ENCODE measurements around the gene FER1L5. TPM values are rescaled to one million over a fixed set of nuclear protein-coding genes. Genes with fewer than 3 reads are reported as not detected.

FER1L5 gene
- total and polyA plus RNA-seq, 2 donors (not counting 3 experiments of a cell fraction or from before 2014, with no cell fraction given), result not detected

DNA sequence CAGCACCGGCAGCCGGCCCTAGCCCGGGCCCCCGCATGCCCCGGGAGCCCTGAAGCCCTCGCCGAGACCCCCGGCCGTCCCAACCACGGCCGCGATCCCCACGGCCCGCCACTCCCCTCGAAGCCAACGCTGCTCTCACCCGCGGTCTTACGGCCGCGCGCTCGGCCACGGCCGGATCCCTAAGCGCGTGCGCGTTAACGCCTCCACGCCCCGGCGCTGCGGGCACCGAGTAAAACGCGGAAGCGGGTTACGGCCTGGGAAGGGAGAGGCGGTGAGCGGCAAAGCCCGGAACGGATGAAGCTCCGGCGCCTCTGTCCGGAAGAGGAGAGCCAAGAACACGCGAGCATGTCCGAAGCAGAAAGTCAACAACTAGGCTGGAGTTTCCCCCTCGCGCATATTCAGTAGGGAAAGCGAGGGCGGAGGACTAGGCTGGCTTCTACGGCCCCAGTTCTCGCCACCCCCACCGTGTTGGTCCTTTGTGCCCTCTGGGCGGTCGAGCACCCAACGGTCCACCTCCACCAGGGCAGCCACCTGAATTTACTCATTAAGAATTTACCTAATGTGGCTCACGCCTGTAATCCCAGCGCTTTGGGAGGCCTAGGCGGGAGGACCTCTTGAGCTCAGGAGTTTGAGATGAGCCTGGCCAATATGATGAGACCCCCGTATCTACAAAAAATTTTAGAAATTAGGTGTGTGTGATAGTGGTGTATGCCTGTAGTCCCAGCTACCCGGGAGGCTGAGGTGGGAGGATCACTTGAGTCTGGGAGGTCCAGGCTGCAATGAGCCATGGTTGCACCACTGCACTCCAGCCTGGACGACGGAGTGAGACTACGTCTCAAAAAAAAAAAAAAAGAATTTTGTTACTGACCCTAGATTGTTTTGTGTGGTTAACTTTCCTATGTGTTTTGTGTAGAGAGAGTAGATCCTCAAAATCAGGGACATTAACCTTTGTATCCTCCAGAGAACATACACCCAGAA, 4.1 kb upstream of the FER1L5 start, which contains the start of gene KANSL3:
KANSL3 (minus strand) TSS at position 169 of the 978 bp plus-strand sequence. CDS start 1,177 bp downstream, outside the sequence.
- TSS peak; percentile 39 for BruUV-seq (replicated peaks)
- Histone ChIP-seq H3K9me3 (replicated peaks; ENCODE audit: control insufficient read depth, insufficient read depth, low read length) (no peaks in the 10 kb centered on the region), H3K9ac (replicated peaks; ENCODE audit: extremely low read depth, insufficient read depth, low read length) (peak within 1 kb of the TSS; percentile 93), H3K36me3 (ENCODE audit: control insufficient read depth in 2 of 2, extremely low read depth in 1 of 2, insufficient read depth in 2 of 2, low read length in 2 of 2) (no peaks in the 10 kb centered on the region), H3K4me2 (ENCODE audit: insufficient read depth, low read length) (peak within 1 kb of the TSS; percentile 98), H3K4me1 (ENCODE audit: control insufficient read depth, extremely low read depth, insufficient read depth, low read length) (peaks cover 19% of the 10 kb centered on the region), H3K4me3 (replicated peaks in 1 of 3; ENCODE audit: insufficient read depth in 1 of 3, low read depth in 1 of 3, low read length in 3 of 3) (peak within 1 kb of the TSS; percentile 70 to 92 (median 91)), H4K20me1 (replicated peaks; ENCODE audit: control insufficient read depth, extremely low read depth, insufficient read depth, low read length) (no peaks in the 10 kb centered on the region), H2AFZ (ENCODE audit: low read depth, low read length) (peak within 1 kb of the TSS; percentile 91), H3K27ac (ENCODE audit: insufficient read depth, low read depth, low read length) (peak within 1 kb of the TSS; percentile 92), H3K9me1 (replicated peaks; ENCODE audit: control insufficient read depth, extremely low read depth, insufficient read depth, low read length) (no peaks in the 10 kb centered on the region), H3K27me3 (ENCODE audit: control insufficient read depth in 2 of 2, insufficient read depth in 2 of 2, low read length in 2 of 2) (no peaks in the 10 kb centered on the region), H3K79me2 (ENCODE audit: control insufficient read depth, insufficient read depth, low read length) (peaks cover 29% of the 10 kb centered on the region)
- intact Hi-C loops (cut with micrococcal nuclease) (loop anchor here (1.0 to 10.0 kb wide), 5 partner anchors 102 to 326 kb away; partner anchors contain the start of genes ARID5A, CNNM3 and LMAN2L), dilution Hi-C loops (cut with MboI; ENCODE audit: extremely low pct_ligation_motif_present, low sequenced_read_pairs) (no loop called here)
- ChIA-PET POLR2A (interaction anchor here (1.1 to 1.5 kb wide), 2 partner anchors 13 to 26 kb away, joined by 5 read pairs; no protein-coding TSS in a partner anchor), CTCF (interaction anchor here (1.2 to 1.4 kb wide), 2 partner anchors 11 to 84 kb away, joined by 3 to 4 read pairs; no protein-coding TSS in a partner anchor)
- peak; percentile 91 for DNase-seq (ENCODE audit: low read depth, low spot score)
- TF ChIP-seq EZH2 (IDR thresholded peaks at IDR 0.05; ENCODE audit: borderline replicate concordance, low read depth, low read length, severe bottlenecking), result no peak
- TF ChIP-seq, protein P1, sequence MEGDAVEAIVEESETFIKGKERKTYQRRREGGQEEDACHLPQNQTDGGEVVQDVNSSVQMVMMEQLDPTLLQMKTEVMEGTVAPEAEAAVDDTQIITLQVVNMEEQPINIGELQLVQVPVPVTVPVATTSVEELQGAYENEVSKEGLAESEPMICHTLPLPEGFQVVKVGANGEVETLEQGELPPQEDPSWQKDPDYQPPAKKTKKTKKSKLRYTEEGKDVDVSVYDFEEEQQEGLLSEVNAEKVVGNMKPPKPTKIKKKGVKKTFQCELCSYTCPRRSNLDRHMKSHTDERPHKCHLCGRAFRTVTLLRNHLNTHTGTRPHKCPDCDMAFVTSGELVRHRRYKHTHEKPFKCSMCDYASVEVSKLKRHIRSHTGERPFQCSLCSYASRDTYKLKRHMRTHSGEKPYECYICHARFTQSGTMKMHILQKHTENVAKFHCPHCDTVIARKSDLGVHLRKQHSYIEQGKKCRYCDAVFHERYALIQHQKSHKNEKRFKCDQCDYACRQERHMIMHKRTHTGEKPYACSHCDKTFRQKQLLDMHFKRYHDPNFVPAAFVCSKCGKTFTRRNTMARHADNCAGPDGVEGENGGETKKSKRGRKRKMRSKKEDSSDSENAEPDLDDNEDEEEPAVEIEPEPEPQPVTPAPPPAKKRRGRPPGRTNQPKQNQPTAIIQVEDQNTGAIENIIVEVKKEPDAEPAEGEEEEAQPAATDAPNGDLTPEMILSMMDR (IDR thresholded peaks at IDR 0.05; ENCODE audit: extremely low read depth in 1 of 2, insufficient read depth in 1 of 2, low read depth in 1 of 2, low read length in 2 of 2), result no peak
- TF ChIP-seq, protein P2, sequence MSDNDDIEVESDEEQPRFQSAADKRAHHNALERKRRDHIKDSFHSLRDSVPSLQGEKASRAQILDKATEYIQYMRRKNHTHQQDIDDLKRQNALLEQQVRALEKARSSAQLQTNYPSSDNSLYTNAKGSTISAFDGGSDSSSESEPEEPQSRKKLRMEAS (IDR thresholded peaks at IDR 0.05; ENCODE audit: insufficient read depth, insufficient read length), result no peak
- TF ChIP-seq JUN (IDR thresholded peaks at IDR 0.05; ENCODE audit: borderline replicate concordance, insufficient read depth, insufficient read length, low read depth), result peak; percentile 14
- no peak for TF ChIP-seq GATA2 (IDR thresholded peaks at IDR 0.05; ENCODE audit: insufficient read depth, insufficient read length, low read depth, low read length)
- no peak for TF ChIP-seq FOS (IDR thresholded peaks at IDR 0.05; ENCODE audit: borderline replicate concordance, insufficient read depth, low read length)
- TF ChIP-seq MYC (IDR thresholded peaks at IDR 0.05; ENCODE audit: low read depth, low read length), result peak; percentile 75
- peak; percentile 97 for TF ChIP-seq POLR2AphosphoS5 (IDR thresholded peaks at IDR 0.05; ENCODE audit: insufficient read depth, low read depth, low read length)
- peak; percentile 92 for TF ChIP-seq POLR2A (IDR thresholded peaks at IDR 0.05; ENCODE audit: low read depth, low read length)
- peak; percentile 70 for FAIRE-seq

All from endothelial cell of umbilical vein (primary cell).